Fibroblast of lung (primary cell): Measurements from ENCODE around the gene SERGEF. TPM values are rescaled to one million over a fixed set of nuclear protein-coding genes. Genes with fewer than 3 reads are reported as not detected.

ENCODE experiments used
- DNase-seq, 2 donors: peaks; one replicate each; pipeline versions ENCODE4 v3.0.0 to v3.0.0-alpha.2; 2010; ENCODE audit warnings: low read depth in 2 of 2
- H2AFZ ChIP-seq: 2 replicates; pipeline ENCODE4 v1.5.1; 2012; ENCODE audit warnings: low read length, control low read depth, inconsistent platforms
- H3K27ac ChIP-seq: 2 replicates; pipeline ENCODE4 v1.5.1; 2011; ENCODE audit warnings: low read length, control low read depth; ENCODE audit not compliant: insufficient read depth
- H3K27me3 ChIP-seq: 2 replicates; pipeline ENCODE4 v1.5.1; 2011; ENCODE audit warnings: mild to moderate bottlenecking, low read length; ENCODE audit not compliant: control insufficient read depth, insufficient read depth
- H3K36me3 ChIP-seq: 2 replicates; pipeline ENCODE4 v1.5.1; 2011; ENCODE audit warnings: low read length; ENCODE audit not compliant: control insufficient read depth, insufficient read depth
- H3K4me1 ChIP-seq: 2 replicates; pipeline ENCODE4 v1.5.1; 2011; ENCODE audit warnings: low read length; ENCODE audit not compliant: control insufficient read depth, insufficient read depth; ENCODE audit errors: extremely low read depth
- H3K4me2 ChIP-seq: 2 replicates; pipeline ENCODE4 v1.5.1; 2011; ENCODE audit warnings: low read length, control low read depth; ENCODE audit not compliant: insufficient read depth; ENCODE audit errors: extremely low read depth
- H3K4me3 ChIP-seq, 4 experiments: fragments of 200-600 bp in 1 of 4; sonication (generic) in 1 of 4; replicated peaks in 1 of 4; 2 replicates each; pipeline ENCODE4 v1.5.1; 2011 to 2016; ENCODE audit warnings: low read length in 4 of 4, low read depth in 3 of 4, mild to moderate bottlenecking in 3 of 4, control low read depth in 2 of 4, inconsistent platforms in 1 of 4, mixed read lengths in 1 of 4; ENCODE audit not compliant: insufficient read depth in 1 of 4; ENCODE audit errors: control extremely low read depth in 1 of 4
- H3K79me2 ChIP-seq: 2 replicates; pipeline ENCODE4 v1.5.1; 2012; ENCODE audit warnings: mild to moderate bottlenecking, low read length, inconsistent platforms; ENCODE audit not compliant: control insufficient read depth, insufficient read depth
- H3K9ac ChIP-seq: 2 replicates; pipeline ENCODE4 v1.5.1; 2011; ENCODE audit warnings: mild to moderate bottlenecking, low read length, control low read depth; ENCODE audit not compliant: insufficient read depth
- H3K9me3 ChIP-seq: 2 replicates; pipeline ENCODE4 v1.5.1; 2012; ENCODE audit warnings: low read depth, low read length; ENCODE audit not compliant: control insufficient read depth, insufficient read depth
- H4K20me1 ChIP-seq: 2 replicates; pipeline ENCODE4 v1.5.1; 2011; ENCODE audit warnings: low read length; ENCODE audit not compliant: control insufficient read depth, insufficient read depth; ENCODE audit errors: extremely low read depth
- CTCF ChIP-seq, 2 donors: IDR thresholded peaks in 1 of 2; conservative IDR thresholded peaks in 1 of 2; 1 replicate in 1 of 2; 2 replicates in 1 of 2; pipeline ENCODE4 v1.5.1; 2011 to 2012; ENCODE audit warnings: low read length in 2 of 2, control low read depth in 1 of 2, inconsistent platforms in 1 of 2, low read depth in 1 of 2, mild to moderate bottlenecking in 1 of 2
- EZH2 ChIP-seq: IDR thresholded peaks from 2 replicates; pipeline ENCODE4 v1.5.1; 2012; ENCODE audit warnings: low read length, control low read depth, mild to moderate bottlenecking; ENCODE audit errors: missing control alignments
- polyA plus RNA-seq, 2 donors: library from polyadenylated mRNA; depleted of rRNA in 1 of 2; stranded (reverse) in 1 of 2; unstranded in 1 of 2; fragments of >200 nt; gene quantifications; 2 replicates each; pipeline ENCODE4 v1.2.1, GENCODE V29; 2011 to 2012; ENCODE audit warnings: missing spikeins in 1 of 2
- total RNA-seq: library from RNA; depleted of rRNA; stranded (reverse); fragments of >200 nt; gene quantifications from 2 replicates; pipeline ENCODE4 v1.2.1, GENCODE V29; 2014

The SERGEF gene
- total and polyA plus RNA-seq, 2 donors (not counting 1 experiment from before 2014, with no cell fraction given) = 14.5 to 38.5 TPM

- Histone ChIP-seq H3K27ac (no peak overlapping the region), H3K4me2 (no peak overlapping the region), H3K9me3 (no peaks in the 10 kb centered on the region), H3K79me2 (no peaks in the 10 kb centered on the region), H3K27me3 (no peaks in the 10 kb centered on the region), H3K4me3 (no peak overlapping the region), H3K9ac (no peak overlapping the region), H2AFZ (no peak overlapping the region), H3K36me3 (no peaks in the 10 kb centered on the region), H3K4me1 (peaks cover 5% of the 10 kb centered on the region), H4K20me1 (no peaks in the 10 kb centered on the region)
- TF ChIP-seq EZH2 = no peak
- TF ChIP-seq CTCF (conservative IDR thresholded peaks at IDR 0.05 in 1 of 2, IDR thresholded peaks at IDR 0.05 in 1 of 2; ENCODE audit: low read depth in 1 of 2, low read length in 2 of 2) = no peak
- no peak for DNase-seq
Observed at GRCh38 chr11:17988465-17988864, 24.4 kb downstream of the SERGEF start.

GRCh38 chr11:17987826-17988225, 25.0 kb downstream of the SERGEF start:
- H3K27me3 ChIP-seq = no peaks in the 10 kb centered on the region
- no peak overlapping the region for H3K4me2 ChIP-seq
- no peaks in the 10 kb centered on the region for H4K20me1 ChIP-seq
- no peak overlapping the region for H2AFZ ChIP-seq
- H3K4me1 ChIP-seq = peaks cover 5% of the 10 kb centered on the region
- no peak for DNase-seq
- TF ChIP-seq EZH2 (no peak), CTCF (conservative IDR thresholded peaks at IDR 0.05 in 1 of 2, IDR thresholded peaks at IDR 0.05 in 1 of 2; ENCODE audit: low read depth in 1 of 2, low read length in 2 of 2) (no peak)
- no peaks in the 10 kb centered on the region for H3K36me3 ChIP-seq
- H3K9me3 ChIP-seq = no peaks in the 10 kb centered on the region
- no peak overlapping the region for H3K9ac ChIP-seq
- H3K4me3 ChIP-seq = no peak overlapping the region
- no peak overlapping the region for H3K27ac ChIP-seq
- H3K79me2 ChIP-seq = no peaks in the 10 kb centered on the region

GRCh38 chr11:17986711-17987220, 26.1 kb downstream of the SERGEF start:
- TF ChIP-seq CTCF (conservative IDR thresholded peaks at IDR 0.05 in 1 of 2, IDR thresholded peaks at IDR 0.05 in 1 of 2; ENCODE audit: low read depth in 1 of 2, low read length in 2 of 2) (peak in 1 of 2 donors; percentile 12), EZH2 (no peak)
- H2AFZ ChIP-seq = no peak overlapping the region
- H3K36me3 ChIP-seq = no peaks in the 10 kb centered on the region
- peak overlapping the region; percentile 30 for H3K4me2 ChIP-seq
- no peaks in the 10 kb centered on the region for H3K79me2 ChIP-seq
- H3K9me3 ChIP-seq = no peaks in the 10 kb centered on the region
- H3K4me1 ChIP-seq = peaks cover 5% of the 10 kb centered on the region
- H3K27me3 ChIP-seq = no peaks in the 10 kb centered on the region
- no peak overlapping the region for H3K4me3 ChIP-seq
- no peak overlapping the region for H3K9ac ChIP-seq
- H4K20me1 ChIP-seq = no peaks in the 10 kb centered on the region
- H3K27ac ChIP-seq = no peak overlapping the region
- no peak for DNase-seq
